Measurements from ENCODE around the gene FOXR1. TPM values are rescaled to one million over a fixed set of nuclear protein-coding genes. Genes with fewer than 3 reads are reported as not detected.
"Not testable (repeated sequence)": the region's sequence is repeated elsewhere in the genome, so short reads cannot be mapped to it uniquely, and the experiment has no call there.

Gene FOXR1
- total RNA-seq, 4 donors from 2014 or later: not detected

- Histone ChIP-seq H3K27me3 (no peaks in the 10 kb centered on the region), H3K36me3 (peaks cover 0 to 76% of the 10 kb centered on the region in 2 donors), H3K27ac (peak overlapping the region in 1 of 4 donors; percentile 19), H3K4me1 (peaks cover 6 to 41% (median 15%) of the 10 kb centered on the region in 3 donors), H3K9me3 (no peaks in the 10 kb centered on the region), H3K4me3 (no peak overlapping the region)
- no peak for ATAC-seq
- 86 to 91% methylated on average over 7 to 17 of the region's 17 CpGs for WGBS, 2 donors (ENCODE audit: low coverage in 1 of 2)
- TF ChIP-seq POLR2A (IDR thresholded peaks at IDR 0.05): no peak
- TF ChIP-seq CTCF (IDR thresholded peaks at IDR 0.05): no peak
- no peak for TF ChIP-seq EP300 (IDR thresholded peaks at IDR 0.05)
- no peak for TF ChIP-seq POLR2AphosphoS5 (IDR thresholded peaks at IDR 0.05)
These were observed 42.8 kb downstream of the FOXR1 start for GRCh38 chr11:119014209-119014924.

GRCh38 chr11:119015054-119015611 is 43.6 kb downstream of the FOXR1 start:
- 51 to 74% methylated on average over 8 of the region's 8 CpGs for WGBS, 2 donors (ENCODE audit: low coverage in 1 of 2)
- ATAC-seq: no peak

GRCh38 chr11:119016216-119017009 is 44.9 kb downstream of the FOXR1 start:
- ATAC-seq: no peak
- Histone ChIP-seq H3K27me3 (no peaks in the 10 kb centered on the region), H3K27ac (peak overlapping the region in 2 of 4 donors; percentile 94 to 99), H3K9me3 (no peaks in the 10 kb centered on the region), H3K4me3 (peak overlapping the region in 1 of 2 donors; percentile 76), H3K4me1 (peaks cover 9 to 61% (median 26%) of the 10 kb centered on the region in 3 donors), H3K36me3 (peaks cover 0 to 72% of the 10 kb centered on the region in 2 donors)
- 51 to 77% methylated on average over 4 to 14 of the region's 14 CpGs for WGBS, 2 donors (ENCODE audit: low coverage in 1 of 2)
- TF ChIP-seq CTCF (IDR thresholded peaks at IDR 0.05): no peak
- TF ChIP-seq POLR2A (IDR thresholded peaks at IDR 0.05): no peak
- TF ChIP-seq POLR2AphosphoS5 (IDR thresholded peaks at IDR 0.05): no peak
- no peak for TF ChIP-seq EP300 (IDR thresholded peaks at IDR 0.05)

More at GRCh38 chr11:119015054-119015611, 43.6 kb downstream of the FOXR1 start:
- Histone ChIP-seq H3K27me3 (no peaks in the 10 kb centered on the region), H3K9me3 (no peaks in the 10 kb centered on the region), H3K4me1 (peaks cover 8 to 49% (median 19%) of the 10 kb centered on the region in 3 donors), H3K4me3 (no peak overlapping the region), H3K27ac (peak overlapping the region in 1 of 4 donors; percentile 19), H3K36me3 (peaks cover 0 to 72% of the 10 kb centered on the region in 2 donors)
- no peak for TF ChIP-seq POLR2AphosphoS5 (IDR thresholded peaks at IDR 0.05)
- no peak for TF ChIP-seq POLR2A (IDR thresholded peaks at IDR 0.05)
- no peak for TF ChIP-seq CTCF (IDR thresholded peaks at IDR 0.05)

GRCh38 chr11:119017377-119017776 is 45.8 kb downstream of the FOXR1 start:
- Histone ChIP-seq H3K4me1 (peaks cover 9 to 65% (median 26%) of the 10 kb centered on the region in 3 donors), H3K27ac (peak overlapping the region; percentile 72 to 99 (median 95)), H3K36me3 (peaks cover 0 to 72% of the 10 kb centered on the region in 2 donors), H3K4me3 (peak overlapping the region; percentile 76 to 96)
- ATAC-seq, H3K27me3 ChIP-seq, H3K9me3 ChIP-seq: not testable (repeated sequence)
- 0 to 3% methylated on average over 3 to 10 of the region's 10 CpGs for WGBS, 2 donors (ENCODE audit: low coverage in 1 of 2)
